Cerebellar cortex (tissue), 1 donor: ENCODE data around the gene TTLL7.

Experiments
- DNase-seq: peaks from one replicate; pipeline ENCODE4 v3.0.0-alpha.2; 2015; ENCODE audit warnings: low spot score

The TTLL7 gene

GRCh38 chr1:83818916-83819315 lies 180.0 kb downstream of the TTLL7 start:
- DNase-seq: no peak

- DNase-seq: no peak
Observed at GRCh38 chr1:83816836-83817235, 182.1 kb downstream of the TTLL7 start.

DNA sequence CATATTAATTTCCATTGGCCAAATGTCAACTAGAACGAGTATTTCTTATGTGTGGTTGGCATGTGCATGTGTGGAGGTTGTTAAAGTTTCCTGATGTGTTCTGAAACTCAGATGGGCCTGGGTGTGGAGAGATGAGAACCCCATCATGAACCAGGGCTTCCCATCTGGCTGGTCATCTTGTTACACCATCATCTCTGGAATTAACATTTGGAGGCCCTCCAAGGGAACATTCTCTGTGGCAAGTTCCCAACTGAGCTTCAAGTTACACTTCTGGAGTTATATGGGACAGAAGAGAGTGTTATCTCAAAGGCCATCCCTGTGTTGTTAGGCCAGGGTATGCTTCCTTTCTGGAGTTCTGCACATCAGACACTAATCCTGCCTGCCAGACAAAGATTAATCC lies 183.6 kb downstream of the TTLL7 start:
- DNase-seq: no peak
